HG03460 (cell line): ENCODE data around the gene ZNF112.

Source experiments
- ATAC-seq: cut with Tn5 transposase; IDR thresholded peaks from one replicate; pipeline ENCODE4 v1.9.1; 2021; ENCODE audit not compliant: unreplicated experiment

ZNF112 gene

DNA sequence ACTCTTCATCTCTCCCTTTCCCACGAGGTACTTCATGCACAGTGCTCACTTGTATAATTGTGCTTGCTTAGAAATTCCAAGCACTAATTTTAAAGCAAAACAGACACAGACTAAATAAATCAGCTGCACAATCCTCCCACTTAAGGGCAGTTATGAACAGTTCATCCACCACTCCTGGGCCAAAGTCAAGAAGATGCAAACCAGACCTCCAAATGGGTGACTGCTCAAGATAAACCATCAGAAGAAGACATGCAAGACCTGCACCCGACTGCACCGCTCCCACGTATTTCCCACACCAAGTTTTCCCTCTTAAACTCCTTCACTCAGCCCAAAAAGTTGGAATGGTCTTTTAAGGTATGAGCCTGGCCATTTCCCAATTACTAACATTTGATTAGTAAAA, 71.5 kb downstream of the ZNF112 start:
- no peak for ATAC-seq

DNA sequence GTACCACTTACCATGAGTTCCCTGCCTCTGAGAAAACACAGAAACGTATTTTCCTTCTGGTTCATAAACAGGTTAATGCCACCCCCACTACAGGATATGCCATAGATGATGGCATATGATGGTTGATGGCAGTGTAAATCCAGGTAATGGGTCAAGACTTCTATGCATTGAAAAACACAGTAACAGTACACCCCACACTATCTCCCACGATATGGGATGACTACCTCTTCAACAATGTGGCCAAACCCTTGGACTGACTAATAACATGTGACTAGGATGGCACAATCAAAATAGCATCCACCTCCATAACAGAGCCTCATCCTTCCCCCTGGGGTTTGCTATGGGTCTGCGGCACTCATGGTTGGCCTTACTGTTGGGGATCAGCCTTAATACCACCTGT, 73.6 kb downstream of the ZNF112 start:
- no peak for ATAC-seq

DNA sequence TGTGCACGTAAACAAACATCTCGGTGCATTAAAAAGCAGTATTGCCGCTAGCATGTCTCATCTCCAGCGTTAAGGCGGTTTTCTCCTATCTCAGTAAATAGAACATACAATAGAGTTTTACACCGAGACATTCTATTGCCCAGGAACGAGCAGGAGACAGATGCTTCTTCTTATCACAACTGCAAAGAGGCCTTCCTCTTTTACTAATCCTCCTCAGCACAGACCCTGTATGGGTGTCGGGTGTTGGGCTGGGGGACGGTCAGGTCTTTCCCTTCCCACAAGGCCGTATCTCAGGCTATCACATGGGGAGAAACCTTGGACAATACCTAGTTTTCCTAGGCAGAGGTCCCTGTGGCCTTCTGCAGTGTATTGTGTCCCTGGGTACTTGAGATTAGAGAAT, 75.6 kb downstream of the ZNF112 start:
- ATAC-seq, result no peak

DNA sequence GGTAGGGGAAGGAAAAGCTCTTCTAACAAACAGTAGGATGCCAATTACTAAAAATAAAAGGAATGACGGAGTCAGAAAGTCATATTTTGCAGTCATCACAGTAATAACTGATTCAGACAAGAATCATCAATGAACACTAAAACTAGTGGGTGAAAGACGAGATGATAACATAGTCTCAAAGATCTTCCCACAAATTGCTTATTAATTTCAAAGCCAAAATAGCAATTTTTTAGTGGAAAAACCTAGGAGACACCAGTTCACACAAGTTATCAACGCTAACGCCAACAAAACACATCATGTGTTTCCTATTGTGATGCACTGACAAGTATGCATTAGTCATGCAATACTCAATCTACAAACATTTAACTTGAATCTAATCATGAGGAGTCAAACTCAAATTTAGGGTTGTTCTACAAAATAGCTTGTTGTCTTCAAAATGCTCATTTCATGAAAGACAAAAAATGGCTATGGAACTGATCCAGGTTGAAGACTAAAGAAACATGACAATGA, 78.2 kb downstream of the ZNF112 start:
- no peak for ATAC-seq

DNA sequence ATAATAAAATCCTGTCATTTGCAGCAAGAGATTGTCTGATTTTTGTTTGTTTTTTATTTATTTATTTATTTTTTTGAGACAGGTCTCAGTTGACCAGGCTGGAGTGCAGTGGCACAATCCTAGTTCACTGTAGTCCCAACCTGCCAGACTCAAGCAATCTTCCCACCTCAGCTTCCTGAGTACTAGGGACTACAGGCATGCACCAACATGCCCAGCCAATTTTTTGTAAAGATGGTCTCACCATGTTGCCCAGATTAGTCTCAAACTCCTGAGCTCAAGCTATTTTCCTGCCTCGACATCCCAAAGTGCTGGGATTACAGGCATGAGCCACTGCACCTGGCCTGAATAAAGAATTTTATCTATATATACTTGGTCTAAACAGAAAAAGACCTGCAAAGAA, 79.1 kb downstream of the ZNF112 start:
- ATAC-seq, result no peak
